ENCODE results near the gene AURKAIP1. TPM values are rescaled to one million over a fixed set of nuclear protein-coding genes. Genes with fewer than 3 reads are reported as not detected.
"Not testable (repeated sequence)": the region's sequence is repeated elsewhere in the genome, so short reads cannot be mapped to it uniquely, and the experiment has no call there.

The AURKAIP1 gene
- polyA plus RNA-seq, 1 of the 3 experiments (the other 2 are of a cell fraction): 214 TPM

- WGBS (ENCODE audit: low lambda C conversion rate): 95% methylated on average over 13 of the region's 26 CpGs
- Histone ChIP-seq H3K27ac (ENCODE audit: low read depth in 2 of 2, low read length in 1 of 2) (no peak overlapping the region), H3K4me2 (no peak overlapping the region), H3K36me3 (replicated peaks in 1 of 2; ENCODE audit: control insufficient read depth in 1 of 2, insufficient read depth in 2 of 2, low read length in 1 of 2) (no peaks in the 10 kb centered on the region), H3K9ac (no peak overlapping the region), H4K20me1 (ENCODE audit: insufficient read depth) (no peaks in the 10 kb centered on the region), H3K27me3 (ENCODE audit: insufficient read depth) (no peaks in the 10 kb centered on the region), H3F3A (replicated peaks; ENCODE audit: insufficient read depth) (no peaks in the 10 kb centered on the region), H2AFZ (ENCODE audit: low read depth) (no peak overlapping the region), H3K9me2 (no peaks in the 10 kb centered on the region), H3K4me1 (ENCODE audit: control insufficient read depth in 1 of 2, insufficient read depth in 2 of 2, low read depth in 1 of 2, low read length in 1 of 2) (no peaks in the 10 kb centered on the region; a peak in 2 of 4 replicates), H3K4me3 (ENCODE audit: low read depth in 2 of 2, low read length in 1 of 2) (no peak overlapping the region), H3K79me2 (ENCODE audit: insufficient read depth) (no peaks in the 10 kb centered on the region), H3K9me3 (no peaks in the 10 kb centered on the region)
- peak; percentile 36 for DNase-seq
- TF ChIP-seq NFIC (IDR thresholded peaks at IDR 0.05; ENCODE audit: borderline replicate concordance) (no peak), CHD2 (IDR thresholded peaks at IDR 0.05; ENCODE audit: low read length, partially characterized antibody) (no peak), GABPA (IDR thresholded peaks at IDR 0.05; ENCODE audit: low read depth) (no peak), RFX5 (IDR thresholded peaks at IDR 0.05; ENCODE audit: low read length) (no peak), MAX (IDR thresholded peaks at IDR 0.05; ENCODE audit: low read depth) (no peak), RCOR1 (IDR thresholded peaks at IDR 0.05; ENCODE audit: low read length) (no peak), ZBTB33 (IDR thresholded peaks at IDR 0.05; ENCODE audit: borderline replicate concordance, low read depth) (no peak), GATA2 (CRISPR knock-in tag; IDR thresholded peaks at IDR 0.05) (no peak), USF2 (IDR thresholded peaks at IDR 0.05; ENCODE audit: borderline replicate concordance, low read depth, low read length) (no peak), FOSL2 (IDR thresholded peaks at IDR 0.05; ENCODE audit: borderline replicate concordance, low read depth) (no peak), USF1 (IDR thresholded peaks at IDR 0.05; ENCODE audit: borderline replicate concordance, low read depth) (no peak)
- ChIA-PET POLR2A (no interaction called here), CTCF (no interaction called here)
Observed at GRCh38 chr1:1418464-1419362, 43.7 kb upstream of the AURKAIP1 start.

- H3K27ac ChIP-seq (ENCODE audit: low read depth in 2 of 2, low read length in 1 of 2); H4K20me1 ChIP-seq (ENCODE audit: insufficient read depth); H3K79me2 ChIP-seq (ENCODE audit: insufficient read depth); DNase-seq; H3K36me3 ChIP-seq (replicated peaks in 1 of 2; ENCODE audit: control insufficient read depth in 1 of 2, insufficient read depth in 2 of 2, low read length in 1 of 2); H3K4me2 ChIP-seq; H3K4me1 ChIP-seq (ENCODE audit: control insufficient read depth in 1 of 2, insufficient read depth in 2 of 2, low read depth in 1 of 2, low read length in 1 of 2); H2AFZ ChIP-seq (ENCODE audit: low read depth); H3K9ac ChIP-seq; POLR2A ChIA-PET; H3K4me3 ChIP-seq (ENCODE audit: low read depth in 2 of 2, low read length in 1 of 2); CTCF ChIA-PET; H3K9me2 ChIP-seq; H3F3A ChIP-seq (replicated peaks; ENCODE audit: insufficient read depth); H3K9me3 ChIP-seq; H3K27me3 ChIP-seq (ENCODE audit: insufficient read depth): not testable (repeated sequence)
- 95% methylated on average over 22 of the region's 25 CpGs for WGBS (ENCODE audit: low lambda C conversion rate)
Observed at GRCh38 chr1:1417825-1418463, 42.9 kb upstream of the AURKAIP1 start.

GRCh38 chr1:1417396-1417795 is 42.4 kb upstream of the AURKAIP1 start:
- CTCF ChIA-PET, POLR2A ChIA-PET: not testable (repeated sequence)
- 85% methylated on average over 5 of the region's 5 CpGs for WGBS (ENCODE audit: low lambda C conversion rate)

More at GRCh38 chr1:1417396-1417795, 42.4 kb upstream of the AURKAIP1 start:
- not testable (repeated sequence) for H2AFZ ChIP-seq (ENCODE audit: low read depth); H4K20me1 ChIP-seq (ENCODE audit: insufficient read depth); DNase-seq; H3K9me2 ChIP-seq; H3K9ac ChIP-seq; H3K4me1 ChIP-seq (ENCODE audit: control insufficient read depth in 1 of 2, insufficient read depth in 2 of 2, low read depth in 1 of 2, low read length in 1 of 2); H3K4me3 ChIP-seq (ENCODE audit: low read depth in 2 of 2, low read length in 1 of 2); H3K27ac ChIP-seq (ENCODE audit: low read depth in 2 of 2, low read length in 1 of 2); H3K27me3 ChIP-seq (ENCODE audit: insufficient read depth); H3K79me2 ChIP-seq (ENCODE audit: insufficient read depth); H3K36me3 ChIP-seq (replicated peaks in 1 of 2; ENCODE audit: control insufficient read depth in 1 of 2, insufficient read depth in 2 of 2, low read length in 1 of 2); H3K9me3 ChIP-seq; H3K4me2 ChIP-seq; H3F3A ChIP-seq (replicated peaks; ENCODE audit: insufficient read depth)
